Breast epithelium (tissue), 3 donors: Measurements from ENCODE around the gene ATAD1.

Source experiments
- CTCF ChIP-seq, 3 donors: fragments of 450-650 bp; IDR thresholded peaks; one replicate each; pipeline ENCODE4 v1.5.1; 2016 to 2017; ENCODE audit warnings: antibody characterized with exemption in 3 of 3, mild to moderate bottlenecking in 3 of 3, moderate library complexity in 3 of 3
- POLR2AphosphoS5 ChIP-seq, 3 donors: sonication (generic); formaldehyde crosslinking; IDR thresholded peaks; one replicate each; pipeline ENCODE4 v1.6.1; 2017; ENCODE audit warnings: antibody characterized with exemption in 3 of 3

- no peak for TF ChIP-seq CTCF (IDR thresholded peaks at IDR 0.05)
- TF ChIP-seq POLR2AphosphoS5 (IDR thresholded peaks at IDR 0.05), result no peak
Observed at GRCh38 chr10:87712913-87713616, 105.0 kb downstream of the ATAD1 start.
